Measurements from ENCODE around the gene KIF26B.

The KIF26B gene

GRCh38 chr1:245437369-245438062 is 282.7 kb downstream of the KIF26B start:
- no peak for DNase-seq

- DNase-seq, result no peak
These were observed 286.1 kb downstream of the KIF26B start for GRCh38 chr1:245440922-245441321.

- DNase-seq, result no peak
These were observed 286.9 kb downstream of the KIF26B start for GRCh38 chr1:245441689-245442088.

GRCh38 chr1:245444147-245444828 is 289.5 kb downstream of the KIF26B start:
- DNase-seq, result no peak

- DNase-seq, result no peak
These were observed 290.2 kb downstream of the KIF26B start for GRCh38 chr1:245444945-245445344.

GRCh38 chr1:245448531-245448930 is 293.7 kb downstream of the KIF26B start:
- no peak for DNase-seq

- DNase-seq, result no peak
These were observed 294.2 kb downstream of the KIF26B start for GRCh38 chr1:245448975-245449431.

- no peak for DNase-seq
These were observed 298.8 kb downstream of the KIF26B start for GRCh38 chr1:245453541-245453940.

GRCh38 chr1:245454051-245454450 is 299.3 kb downstream of the KIF26B start:
- no peak for DNase-seq

GRCh38 chr1:245457562-245457961 is 302.8 kb downstream of the KIF26B start:
- no peak for DNase-seq

GRCh38 chr1:245458234-245458633 is 303.4 kb downstream of the KIF26B start:
- no peak for DNase-seq

GRCh38 chr1:245458761-245459174 is 304.0 kb downstream of the KIF26B start:
- no peak for DNase-seq

- no peak for DNase-seq
These were observed 304.8 kb downstream of the KIF26B start for GRCh38 chr1:245459621-245460020.

- no peak for DNase-seq
These were observed 306.9 kb downstream of the KIF26B start for GRCh38 chr1:245461681-245462080.

- no peak for DNase-seq
These were observed 307.4 kb downstream of the KIF26B start for GRCh38 chr1:245462161-245462560.

GRCh38 chr1:245463392-245464165 is 308.8 kb downstream of the KIF26B start:
- no peak for DNase-seq

GRCh38 chr1:245464290-245464689 is 309.5 kb downstream of the KIF26B start:
- no peak for DNase-seq

GRCh38 chr1:245465666-245466065 is 310.9 kb downstream of the KIF26B start:
- DNase-seq, result no peak

GRCh38 chr1:245466261-245466660 is 311.5 kb downstream of the KIF26B start:
- no peak for DNase-seq

- DNase-seq, result no peak
These were observed 313.0 kb downstream of the KIF26B start for GRCh38 chr1:245467804-245468203.

- no peak for DNase-seq
These were observed 314.2 kb downstream of the KIF26B start for GRCh38 chr1:245469006-245469405.

GRCh38 chr1:245469734-245470133 is 314.9 kb downstream of the KIF26B start:
- no peak for DNase-seq

- DNase-seq, result no peak
These were observed 320.3 kb downstream of the KIF26B start for GRCh38 chr1:245475126-245475525.

Measured in stimulated activated CD4-positive, alpha-beta T cell treated with anti-CD3 and anti-CD28 coated beads, Interleukin-4, amount 100 ng/mL, for 24 hours (primary cell).